ENCODE measurements around the gene MOGAT2.

The MOGAT2 gene

GRCh38 chr11:75716659-75717058 is 979 bp upstream of the MOGAT2 start:
- TF ChIP-seq POLR2AphosphoS5 (IDR thresholded peaks at IDR 0.05; ENCODE audit: low read depth, low read length) = no peak
- TF ChIP-seq TAF1 (IDR thresholded peaks at IDR 0.05; ENCODE audit: borderline replicate concordance, insufficient read depth, low read length) = no peak
- TF ChIP-seq SIN3A (IDR thresholded peaks at IDR 0.05; ENCODE audit: borderline replicate concordance, insufficient read depth, low read length) = no peak
- TF ChIP-seq REST (IDR thresholded peaks at IDR 0.05; ENCODE audit: insufficient read depth in 1 of 2, low read depth in 2 of 2, low read length in 2 of 2) = no peak
- TF ChIP-seq FOXP2 (optimal IDR thresholded peaks at IDR 0.05; ENCODE audit: borderline replicate concordance, extremely low read depth, extremely low read length, insufficient read depth) = no peak

- TF ChIP-seq SIN3A (IDR thresholded peaks at IDR 0.05; ENCODE audit: borderline replicate concordance, insufficient read depth, low read length) = no peak
- TF ChIP-seq TAF1 (IDR thresholded peaks at IDR 0.05; ENCODE audit: borderline replicate concordance, insufficient read depth, low read length) = no peak
- TF ChIP-seq POLR2AphosphoS5 (IDR thresholded peaks at IDR 0.05; ENCODE audit: low read depth, low read length) = no peak
- no peak for TF ChIP-seq FOXP2 (optimal IDR thresholded peaks at IDR 0.05; ENCODE audit: borderline replicate concordance, extremely low read depth, extremely low read length, insufficient read depth)
- no peak for TF ChIP-seq REST (IDR thresholded peaks at IDR 0.05; ENCODE audit: insufficient read depth in 1 of 2, low read depth in 2 of 2, low read length in 2 of 2)
These were observed 1.0 kb downstream of the MOGAT2 start for GRCh38 chr11:75718419-75719339.

GRCh38 chr11:75719340-75720239 is 2.0 kb downstream of the MOGAT2 start:
- TF ChIP-seq REST (IDR thresholded peaks at IDR 0.05; ENCODE audit: insufficient read depth in 1 of 2, low read depth in 2 of 2, low read length in 2 of 2) (no peak), POLR2AphosphoS5 (IDR thresholded peaks at IDR 0.05; ENCODE audit: low read depth, low read length) (no peak), TAF1 (IDR thresholded peaks at IDR 0.05; ENCODE audit: borderline replicate concordance, insufficient read depth, low read length) (no peak), FOXP2 (optimal IDR thresholded peaks at IDR 0.05; ENCODE audit: borderline replicate concordance, extremely low read depth, extremely low read length, insufficient read depth) (no peak), SIN3A (IDR thresholded peaks at IDR 0.05; ENCODE audit: borderline replicate concordance, insufficient read depth, low read length) (no peak)

- no peak for TF ChIP-seq FOXP2 (optimal IDR thresholded peaks at IDR 0.05; ENCODE audit: borderline replicate concordance, extremely low read depth, extremely low read length, insufficient read depth)
- no peak for TF ChIP-seq TAF1 (IDR thresholded peaks at IDR 0.05; ENCODE audit: borderline replicate concordance, insufficient read depth, low read length)
- TF ChIP-seq POLR2AphosphoS5 (IDR thresholded peaks at IDR 0.05; ENCODE audit: low read depth, low read length) = no peak
- TF ChIP-seq REST (IDR thresholded peaks at IDR 0.05; ENCODE audit: insufficient read depth in 1 of 2, low read depth in 2 of 2, low read length in 2 of 2) = no peak
- no peak for TF ChIP-seq SIN3A (IDR thresholded peaks at IDR 0.05; ENCODE audit: borderline replicate concordance, insufficient read depth, low read length)
These were observed 3.0 kb downstream of the MOGAT2 start for GRCh38 chr11:75720639-75721038.

Measured in PFSK-1 (cell line).